ENCODE results near the gene RRAS. TPM values are rescaled to one million over a fixed set of nuclear protein-coding genes. Genes with fewer than 3 reads are reported as not detected.

RRAS gene
- total and polyA plus RNA-seq, 7 donors = 22.6 to 57.0 (median 48.4) TPM

- TF ChIP-seq, protein P1, sequence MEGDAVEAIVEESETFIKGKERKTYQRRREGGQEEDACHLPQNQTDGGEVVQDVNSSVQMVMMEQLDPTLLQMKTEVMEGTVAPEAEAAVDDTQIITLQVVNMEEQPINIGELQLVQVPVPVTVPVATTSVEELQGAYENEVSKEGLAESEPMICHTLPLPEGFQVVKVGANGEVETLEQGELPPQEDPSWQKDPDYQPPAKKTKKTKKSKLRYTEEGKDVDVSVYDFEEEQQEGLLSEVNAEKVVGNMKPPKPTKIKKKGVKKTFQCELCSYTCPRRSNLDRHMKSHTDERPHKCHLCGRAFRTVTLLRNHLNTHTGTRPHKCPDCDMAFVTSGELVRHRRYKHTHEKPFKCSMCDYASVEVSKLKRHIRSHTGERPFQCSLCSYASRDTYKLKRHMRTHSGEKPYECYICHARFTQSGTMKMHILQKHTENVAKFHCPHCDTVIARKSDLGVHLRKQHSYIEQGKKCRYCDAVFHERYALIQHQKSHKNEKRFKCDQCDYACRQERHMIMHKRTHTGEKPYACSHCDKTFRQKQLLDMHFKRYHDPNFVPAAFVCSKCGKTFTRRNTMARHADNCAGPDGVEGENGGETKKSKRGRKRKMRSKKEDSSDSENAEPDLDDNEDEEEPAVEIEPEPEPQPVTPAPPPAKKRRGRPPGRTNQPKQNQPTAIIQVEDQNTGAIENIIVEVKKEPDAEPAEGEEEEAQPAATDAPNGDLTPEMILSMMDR (IDR thresholded peaks at IDR 0.05) = no peak
- H3K4me1 ChIP-seq = no peaks in the 10 kb centered on the region
- intact Hi-C loops (cut with DNase I) = no loop called here
- no peak overlapping the region for H3K4me3 ChIP-seq
- ATAC-seq = no peak
- no peaks in the 10 kb centered on the region for H3K9me3 ChIP-seq
- DNase-seq = no peak
- no peak overlapping the region for H3K27ac ChIP-seq
- H3K36me3 ChIP-seq (ENCODE audit: insufficient read depth in 1 of 2, low read depth in 1 of 2) = peaks cover 0 to 81% of the 10 kb centered on the region in 2 donors
- 94 to 96% (median 95%) methylated on average over 30 to 38 of the region's 38 CpGs for WGBS, 3 donors
- H3K27me3 ChIP-seq (ENCODE audit: insufficient read depth in 3 of 3, low read length in 2 of 3) = no peaks in the 10 kb centered on the region
Measured at GRCh38 chr19:49601482-49602038, 38.4 kb downstream of the RRAS start.

GRCh38 chr19:49599378-49600295 is 40.3 kb downstream of the RRAS start:
- Histone ChIP-seq H3K9me3 (no peaks in the 10 kb centered on the region), H3K27me3 (ENCODE audit: insufficient read depth in 3 of 3, low read length in 2 of 3) (no peaks in the 10 kb centered on the region), H3K27ac (no peak overlapping the region), H3K4me1 (no peaks in the 10 kb centered on the region), H3K36me3 (ENCODE audit: insufficient read depth in 1 of 2, low read depth in 1 of 2) (peaks cover 0 to 96% of the 10 kb centered on the region in 2 donors), H3K4me3 (no peak overlapping the region)
- ATAC-seq (no peak), DNase-seq (no peak)
- TF ChIP-seq, protein P1 (IDR thresholded peaks at IDR 0.05) = no peak
- intact Hi-C loops (cut with DNase I) = no loop called here
- WGBS, 3 donors = 91 to 94% (median 92%) methylated on average over 23 to 26 of the region's 26 CpGs

GRCh38 chr19:49597703-49597974 is 42.3 kb downstream of the RRAS start:
- intact Hi-C loops (cut with DNase I) = no loop called here

GRCh38 chr19:49596954-49597702 is 42.8 kb downstream of the RRAS start:
- no peak overlapping the region for H3K27ac ChIP-seq
- no peaks in the 10 kb centered on the region for H3K27me3 ChIP-seq (ENCODE audit: insufficient read depth in 3 of 3, low read length in 2 of 3)
- peaks cover 16% of the 10 kb centered on the region for H3K4me1 ChIP-seq
- 94 to 95% (median 94%) methylated on average over 48 to 65 of the region's 65 CpGs for WGBS, 3 donors
- TF ChIP-seq, protein P1 (IDR thresholded peaks at IDR 0.05) = no peak
- H3K4me3 ChIP-seq = no peak overlapping the region
- H3K9me3 ChIP-seq = no peaks in the 10 kb centered on the region
- DNase-seq = no peak
- intact Hi-C loops (cut with DNase I) = no loop called here
- ATAC-seq = no peak
- peaks cover 0 to 79% of the 10 kb centered on the region in 2 donors for H3K36me3 ChIP-seq (ENCODE audit: insufficient read depth in 1 of 2, low read depth in 1 of 2)

More at GRCh38 chr19:49597703-49597974, 42.3 kb downstream of the RRAS start:
- DNase-seq (peak in 1 of 2 donors; percentile 21), ATAC-seq (no peak)
- Histone ChIP-seq H3K9me3 (no peaks in the 10 kb centered on the region), H3K36me3 (ENCODE audit: insufficient read depth in 1 of 2, low read depth in 1 of 2) (peaks cover 0 to 84% of the 10 kb centered on the region in 2 donors), H3K27ac (no peak overlapping the region), H3K4me1 (peaks cover 12% of the 10 kb centered on the region), H3K27me3 (ENCODE audit: insufficient read depth in 3 of 3, low read length in 2 of 3) (no peaks in the 10 kb centered on the region), H3K4me3 (no peak overlapping the region)
- 93 to 94% (median 94%) methylated on average over 24 to 29 of the region's 29 CpGs for WGBS, 3 donors
- TF ChIP-seq, protein P1 (IDR thresholded peaks at IDR 0.05) = no peak
